OCI-M1 (cell line): Measurements from ENCODE around the gene PDGFRA.
"Not testable (repeated sequence)": the region's sequence is repeated elsewhere in the genome, so short reads cannot be mapped to it uniquely, and the experiment has no call there.

ENCODE experiments used
- DNase-seq: peaks from one replicate; lab custom pipeline; 2025; lab: John Stamatoyannopoulos, UW

PDGFRA gene

DNA sequence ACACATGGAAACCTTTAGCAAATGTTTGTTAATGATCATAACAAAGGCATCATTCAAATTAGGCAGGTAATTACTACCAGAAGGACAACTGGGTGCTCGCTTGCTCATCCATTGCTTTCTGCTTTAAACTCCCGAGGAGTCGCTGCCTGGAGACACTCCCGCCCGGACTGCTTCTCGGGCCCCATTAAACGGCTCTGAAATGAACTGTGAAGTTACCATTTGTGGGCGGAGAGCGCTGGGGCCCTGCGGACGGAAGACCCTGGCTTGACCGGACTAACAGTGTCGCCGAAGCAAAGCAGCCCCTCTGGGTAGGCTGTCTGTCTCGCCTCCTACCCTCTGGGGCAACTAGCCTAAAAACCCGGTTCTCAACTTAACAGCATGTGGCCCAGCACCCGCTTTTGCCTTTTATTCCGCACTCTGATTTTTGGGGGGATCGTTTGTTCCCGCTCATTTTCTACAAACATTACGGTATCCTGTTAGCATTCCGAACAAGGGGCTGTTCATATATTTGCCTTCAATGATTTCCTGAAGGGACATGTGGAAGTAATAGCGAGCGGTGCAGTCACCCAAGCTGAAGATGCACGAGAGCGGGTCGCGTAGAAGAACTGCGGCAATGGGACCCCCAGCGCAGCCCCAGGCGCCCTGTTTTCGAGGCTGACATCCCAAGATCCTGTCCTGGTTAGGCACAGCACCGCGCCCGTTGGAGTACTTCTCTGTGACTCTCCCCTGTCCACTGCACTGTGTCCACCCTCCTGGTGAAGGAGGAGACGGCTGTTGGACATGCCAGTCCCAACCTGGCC, 1.6 kb upstream of the PDGFRA start:
- DNase-seq: no peak

GRCh38 chr4:54228056-54228527, 1.0 kb upstream of the PDGFRA start:
- peak; percentile 62 for DNase-seq

- no peak for DNase-seq
These were observed 547 bp upstream of the PDGFRA start for GRCh38 chr4:54228546-54228945.

DNA sequence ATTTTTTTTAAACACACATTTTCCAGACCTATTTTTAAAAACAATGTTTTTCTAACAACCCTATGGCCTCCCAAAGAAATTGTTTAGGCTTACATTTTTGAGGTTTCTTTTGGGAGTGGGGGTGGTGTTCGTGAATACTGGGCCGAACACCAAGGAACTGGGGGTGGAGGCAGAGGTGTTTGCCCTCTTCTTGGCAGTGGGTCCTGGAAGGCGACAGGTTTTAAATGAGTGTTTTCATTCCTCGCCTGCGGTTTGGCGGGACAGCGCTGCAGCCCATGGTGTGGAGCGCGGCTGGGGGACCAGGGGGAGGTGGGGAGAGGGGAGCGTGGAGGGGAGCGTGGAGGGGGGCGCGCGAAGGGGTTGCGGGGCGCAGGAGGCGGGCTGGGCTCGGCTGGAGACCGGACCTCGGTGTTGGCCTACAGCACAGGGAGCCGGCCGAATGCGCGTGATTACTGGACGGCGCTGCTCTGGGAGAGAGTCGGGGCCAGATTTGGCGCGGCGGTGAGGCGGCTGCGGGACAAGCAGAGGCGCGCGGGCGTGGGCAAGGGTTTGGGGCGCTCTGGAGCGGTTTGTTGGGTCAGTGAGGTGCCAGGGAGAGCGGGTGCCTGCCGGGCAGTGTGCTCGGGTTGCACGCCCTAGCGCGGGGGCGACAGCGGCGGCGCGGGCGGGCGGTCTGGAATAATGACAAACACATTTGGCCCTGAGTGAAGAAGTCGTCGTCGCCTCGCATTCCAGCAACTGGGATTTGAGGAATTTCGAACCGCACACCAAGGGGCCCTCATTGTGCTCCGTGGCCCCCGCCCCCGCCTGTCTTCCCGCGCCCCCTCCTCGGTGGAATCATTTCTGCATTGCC, 764 bp downstream of the PDGFRA start:
- DNase-seq: no peak

GRCh38 chr4:54230484-54231418, 1.7 kb downstream of the PDGFRA start:
- DNase-seq: no peak

DNA sequence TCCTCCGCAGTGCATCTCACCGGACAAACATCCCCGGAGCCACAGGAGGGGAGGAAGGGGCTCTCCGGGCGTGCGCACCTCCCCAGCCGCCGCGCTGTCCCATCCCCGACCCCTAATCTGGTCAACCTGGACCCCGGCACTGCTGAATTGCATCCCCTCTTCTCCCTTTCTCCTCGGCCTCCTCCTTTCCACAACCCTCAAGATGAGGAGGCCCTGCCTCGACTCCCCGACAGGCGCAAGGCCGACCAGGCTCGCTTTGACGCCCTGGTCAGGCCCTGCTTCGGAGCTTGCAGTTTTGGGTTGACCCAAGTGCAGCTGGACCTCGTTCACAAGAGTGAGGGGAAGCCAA, 2.3 kb downstream of the PDGFRA start:
- no peak for DNase-seq

GRCh38 chr4:54231768-54232688, 2.9 kb downstream of the PDGFRA start:
- no peak for DNase-seq

DNA sequence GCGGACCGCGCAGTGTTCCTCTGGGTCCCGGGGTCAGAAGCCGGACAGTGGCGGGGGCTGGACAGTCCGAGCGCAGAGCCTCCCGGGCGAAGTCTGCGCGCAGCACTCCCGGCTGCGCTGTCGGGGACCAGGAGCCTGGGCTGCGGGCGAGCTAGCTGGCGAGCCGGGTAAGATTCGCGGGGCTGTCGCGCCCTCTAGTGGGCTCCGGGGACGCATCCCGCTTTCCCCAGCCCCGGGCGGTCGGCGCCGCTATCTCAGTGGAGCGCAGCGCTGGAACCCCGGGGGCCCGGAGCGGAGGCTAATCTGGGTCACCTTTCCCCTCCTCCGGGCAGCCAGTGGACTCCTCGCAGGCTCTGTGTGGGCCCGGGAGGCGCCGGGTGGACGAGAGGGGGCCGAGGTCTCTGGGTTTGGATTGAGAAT, 4.2 kb downstream of the PDGFRA start:
- peak; percentile 90 for DNase-seq

DNA sequence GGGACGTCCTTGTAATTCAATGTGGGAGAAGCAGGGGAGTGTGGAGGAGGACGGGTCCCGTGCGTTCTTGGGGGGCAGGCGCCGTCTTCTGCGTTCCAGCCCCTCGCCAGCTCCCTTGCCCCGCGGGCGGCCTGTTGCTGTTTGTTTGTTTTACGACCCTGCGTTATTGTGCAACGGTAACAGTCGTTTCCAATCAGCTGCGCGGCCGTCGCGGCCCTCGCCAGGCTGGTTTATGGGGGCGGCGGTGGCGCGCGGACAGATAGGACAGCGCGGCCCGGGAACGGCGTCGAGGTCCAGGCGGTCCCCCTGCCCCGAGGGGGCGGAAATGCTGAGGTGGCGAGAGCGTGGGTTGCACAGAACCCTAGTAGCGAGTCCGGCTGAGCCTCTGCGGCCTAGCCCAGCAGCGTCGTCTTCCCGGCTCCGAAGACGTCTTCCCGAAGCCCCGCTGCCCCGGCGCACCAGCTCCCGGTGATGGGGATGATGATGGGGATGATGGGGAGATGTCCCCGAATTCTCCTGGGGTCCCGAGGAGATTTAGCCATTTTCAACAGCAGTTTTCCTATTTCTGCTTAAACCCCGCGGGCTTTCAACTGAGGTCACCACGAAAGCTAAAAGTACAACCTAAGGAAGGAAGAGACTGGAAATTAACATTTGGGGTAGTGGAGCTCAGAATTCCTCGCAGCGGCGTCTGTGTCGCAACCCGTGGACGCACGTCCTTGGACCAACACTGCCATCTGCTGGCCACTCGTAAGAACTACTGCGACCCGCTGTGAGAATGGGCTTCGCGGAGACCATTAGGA, 4.8 kb downstream of the PDGFRA start:
- peak; percentile 89 for DNase-seq

- peak; percentile 54 for DNase-seq
These were observed 5.6 kb downstream of the PDGFRA start for GRCh38 chr4:54234497-54235205.

- not testable (repeated sequence) for DNase-seq
These were observed 7.2 kb downstream of the PDGFRA start for GRCh38 chr4:54236316-54236715.

DNA sequence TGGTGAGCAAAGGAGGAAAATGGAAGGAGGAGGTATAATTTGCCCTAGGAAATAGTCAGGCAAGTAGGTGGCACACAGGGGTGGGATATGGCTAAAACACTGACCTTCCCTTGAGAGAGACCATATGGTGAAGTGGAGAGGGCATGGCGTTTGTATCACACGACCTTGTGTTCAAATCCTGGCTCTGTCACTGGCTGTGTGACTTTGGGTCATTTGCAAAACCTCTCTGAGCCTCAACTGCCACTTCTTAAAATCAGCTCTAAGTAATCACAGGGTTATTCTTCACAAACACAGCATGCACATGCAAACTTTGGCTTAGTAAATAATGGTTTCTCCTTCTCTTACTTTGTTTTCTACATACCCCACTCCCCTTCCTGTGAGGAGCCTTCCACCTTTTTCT, 8.7 kb downstream of the PDGFRA start:
- no peak for DNase-seq

DNA sequence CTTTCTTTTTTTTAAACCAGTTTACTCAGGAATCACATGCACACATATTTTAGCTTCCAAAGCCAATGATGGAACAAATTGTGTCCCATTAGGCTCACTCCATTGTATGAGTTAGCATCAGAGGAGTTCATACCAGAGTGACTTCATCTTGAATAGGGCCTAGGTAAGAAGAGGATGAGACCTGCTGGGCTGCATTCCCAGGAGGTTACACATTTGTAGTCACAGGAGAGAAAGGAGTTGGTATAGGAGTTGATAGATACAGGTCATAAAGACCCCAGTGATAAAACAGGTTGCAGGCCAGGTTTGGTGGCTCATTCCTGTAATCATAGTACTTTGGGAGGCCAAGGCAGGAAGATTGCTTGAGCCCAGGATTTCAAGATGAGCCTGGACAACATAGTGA, 9.3 kb downstream of the PDGFRA start:
- DNase-seq: no peak

DNA sequence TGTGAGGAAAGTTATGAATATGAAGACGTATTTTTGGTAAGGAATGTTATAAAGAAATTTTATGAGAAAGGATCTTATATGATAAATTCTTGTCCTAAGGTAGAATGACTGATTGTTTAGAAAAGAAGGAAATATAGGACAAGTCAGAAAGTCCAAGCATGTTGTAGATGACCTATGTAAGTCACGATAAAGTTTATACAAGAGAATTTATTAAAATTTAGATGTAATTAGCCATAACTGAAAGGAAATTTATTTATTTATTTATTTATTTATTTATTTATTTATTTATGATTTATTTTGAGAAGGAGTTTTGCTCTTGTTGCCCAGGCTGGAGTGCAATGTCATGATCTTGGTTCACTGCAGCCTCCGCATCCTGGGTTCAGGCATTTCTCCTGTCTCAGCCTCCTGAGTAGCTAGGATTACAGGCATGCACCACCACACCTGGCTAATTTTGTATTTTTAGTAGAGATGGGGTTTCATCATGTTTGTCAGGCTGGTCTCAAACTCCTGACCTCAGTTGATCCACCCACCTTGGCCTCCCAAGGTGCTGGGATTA, 12.3 kb downstream of the PDGFRA start:
- DNase-seq: peak; percentile 18

GRCh38 chr4:54243541-54243940, 14.4 kb downstream of the PDGFRA start:
- not testable (repeated sequence) for DNase-seq

- DNase-seq: not testable (repeated sequence)
These were observed 23.2 kb downstream of the PDGFRA start for GRCh38 chr4:54252312-54252711.

DNA sequence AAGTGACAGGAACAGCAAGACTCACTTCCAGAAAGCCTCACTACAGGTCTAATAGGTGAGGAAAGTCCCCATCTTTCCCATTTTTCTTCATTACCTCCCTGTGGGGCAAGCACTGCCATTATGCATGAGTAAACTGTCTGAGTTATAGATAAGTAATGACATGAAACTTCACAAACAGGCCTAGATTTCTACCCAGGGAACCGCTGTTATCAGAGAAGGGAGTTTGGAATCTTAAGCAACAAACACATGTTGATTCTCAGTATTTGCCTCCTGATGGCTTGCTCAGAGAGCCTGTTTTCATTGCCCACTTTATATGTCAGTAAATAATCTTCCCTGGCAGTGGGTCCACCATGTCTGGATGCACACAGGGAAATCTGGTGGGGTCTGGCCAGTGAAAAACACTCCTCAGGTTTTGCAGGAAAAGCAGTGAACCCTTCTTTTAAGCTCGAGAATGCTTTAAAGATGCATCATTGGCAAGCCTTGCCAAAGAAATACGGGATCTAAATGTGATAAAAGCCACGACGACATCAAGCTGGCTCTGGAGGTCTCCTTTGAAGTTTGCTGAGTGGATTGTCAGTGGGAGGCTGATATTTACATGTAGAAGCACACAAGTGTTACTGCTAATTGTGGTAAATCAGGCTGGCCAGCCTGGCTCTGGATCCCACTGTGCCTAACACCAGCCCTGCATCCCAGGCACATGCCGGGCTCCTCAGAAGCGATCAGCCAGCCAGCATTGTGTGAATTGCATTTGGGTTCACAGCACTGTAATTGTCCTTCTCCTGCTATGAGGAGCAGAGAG, 25.2 kb downstream of the PDGFRA start:
- DNase-seq: no peak

DNA sequence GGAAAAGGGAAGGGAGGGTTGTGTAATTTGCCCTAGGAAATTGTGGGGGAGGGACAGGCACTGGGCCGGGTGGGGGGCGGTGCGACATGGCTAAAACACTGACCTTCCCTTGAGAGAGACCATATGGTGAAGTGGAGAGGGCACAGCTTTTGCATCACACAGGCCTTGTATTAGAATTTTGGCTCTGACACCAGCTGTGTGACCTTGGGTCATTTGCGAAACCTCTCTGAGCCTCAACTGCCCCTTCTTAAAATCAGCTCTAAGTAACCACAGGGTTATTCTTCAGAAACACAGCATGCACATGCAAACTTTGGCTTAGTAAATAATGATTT, 25.8 kb downstream of the PDGFRA start:
- no peak for DNase-seq
